HG02973 (cell line): ENCODE results near the gene UBAC1.

Source experiments
- ATAC-seq: cut with Tn5 transposase; IDR thresholded peaks from one replicate; pipeline ENCODE4 v1.9.1; 2021; ENCODE audit warnings: moderate library complexity; ENCODE audit not compliant: unreplicated experiment

UBAC1 gene

GRCh38 chr9:135993765-135994500 lies 32.8 kb upstream of the UBAC1 start:
- ATAC-seq: no peak

GRCh38 chr9:135993409-135993742 lies 32.2 kb upstream of the UBAC1 start:
- ATAC-seq: no peak

DNA sequence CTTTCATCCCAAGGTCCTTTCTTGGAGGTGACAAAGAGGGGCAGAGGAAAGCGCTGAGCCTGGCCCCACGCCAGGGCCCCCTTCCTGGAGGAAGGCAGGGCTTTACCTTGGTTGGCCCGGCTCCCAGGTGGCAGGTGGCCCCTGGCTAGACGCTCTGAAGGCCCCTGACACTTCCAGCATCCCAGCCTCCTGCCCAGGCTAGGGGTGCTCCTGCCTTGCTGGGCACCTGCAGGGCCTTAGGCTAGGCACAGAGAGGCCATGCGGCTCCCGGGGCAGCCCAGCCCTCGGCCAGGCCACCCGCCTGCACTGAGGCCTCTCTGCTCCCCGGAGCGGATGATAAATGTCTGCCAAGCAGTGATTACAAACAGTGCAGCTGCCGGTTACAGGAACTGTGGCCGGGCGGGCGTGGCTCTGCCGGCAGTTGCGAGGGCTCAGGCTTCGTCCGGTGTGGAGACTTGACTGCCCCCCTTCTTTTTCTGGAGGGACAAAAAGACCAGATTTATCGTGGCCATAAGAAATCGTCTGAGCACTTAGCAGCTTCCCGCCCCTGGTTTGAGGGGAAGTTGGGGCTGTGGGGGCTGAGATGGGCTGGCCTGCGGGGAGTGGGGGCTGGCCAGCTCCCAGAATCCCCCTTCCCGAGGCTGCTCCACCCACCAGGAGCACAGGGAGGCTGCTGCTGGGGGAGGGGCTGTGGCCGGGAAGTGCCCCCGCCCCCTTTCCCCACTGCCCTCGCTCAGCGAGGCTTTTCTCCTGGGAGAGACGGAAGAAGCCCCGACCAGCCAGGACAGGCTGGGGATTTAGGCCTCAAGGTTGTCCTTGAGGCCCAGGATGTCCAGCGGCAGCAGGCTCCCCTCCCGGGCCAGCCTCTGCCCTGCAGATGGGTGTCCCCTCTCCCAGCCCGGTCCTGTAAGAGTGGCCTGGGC lies 31.6 kb upstream of the UBAC1 start:
- no peak for ATAC-seq

- no peak for ATAC-seq
Measured at GRCh38 chr9:135991771-135992170, 30.6 kb upstream of the UBAC1 start.

DNA sequence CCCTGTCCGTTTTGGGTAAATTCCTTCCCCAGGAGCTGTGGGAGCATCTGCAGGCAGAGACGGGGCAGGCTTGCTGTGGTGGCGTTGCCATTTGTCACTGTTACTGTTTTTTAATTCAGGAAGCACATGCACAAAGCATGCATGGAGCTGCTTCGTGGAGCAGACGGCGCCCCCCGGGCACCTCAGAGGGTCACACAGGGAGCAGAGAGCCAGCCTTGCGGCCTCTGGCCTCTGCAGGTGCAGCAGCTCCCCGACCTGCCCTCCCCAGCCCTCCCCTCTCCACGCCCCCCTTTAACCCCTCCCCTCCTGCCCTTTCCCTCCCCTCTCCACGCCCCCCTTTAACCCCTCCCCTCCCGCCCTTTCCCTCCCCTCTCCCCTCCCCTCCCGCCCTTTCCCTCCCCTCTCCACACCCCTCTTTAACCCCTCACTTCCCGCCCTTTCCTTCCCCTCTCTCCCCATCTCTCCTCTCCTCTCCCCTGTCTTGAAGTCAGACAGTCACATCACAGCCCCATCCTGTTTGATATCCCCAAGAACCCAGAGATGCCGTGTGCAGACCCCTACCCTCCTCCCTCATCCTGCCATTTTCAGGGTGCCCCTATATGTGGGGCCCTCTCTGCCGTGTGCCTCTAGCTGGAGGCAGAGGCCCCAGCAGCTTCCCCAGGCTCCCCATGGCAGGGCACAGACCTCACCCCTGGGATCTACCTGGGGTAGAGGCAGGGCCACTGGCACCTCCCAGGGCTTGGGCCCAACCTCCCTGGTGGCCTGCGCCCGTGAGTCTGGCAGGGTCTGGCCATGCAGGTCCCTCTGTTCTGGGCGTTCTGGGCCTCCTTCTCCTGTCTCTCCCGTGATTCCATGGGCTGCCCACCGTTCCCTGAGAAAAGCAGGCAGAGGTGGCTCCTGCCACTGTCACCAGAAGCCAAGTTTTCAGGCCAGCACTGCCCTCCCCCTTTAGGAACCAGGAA lies 29.6 kb upstream of the UBAC1 start:
- no peak for ATAC-seq

GRCh38 chr9:135989722-135990467 lies 28.7 kb upstream of the UBAC1 start:
- ATAC-seq: no peak

- ATAC-seq: no peak
Measured at GRCh38 chr9:135989157-135989556, 28.0 kb upstream of the UBAC1 start.

DNA sequence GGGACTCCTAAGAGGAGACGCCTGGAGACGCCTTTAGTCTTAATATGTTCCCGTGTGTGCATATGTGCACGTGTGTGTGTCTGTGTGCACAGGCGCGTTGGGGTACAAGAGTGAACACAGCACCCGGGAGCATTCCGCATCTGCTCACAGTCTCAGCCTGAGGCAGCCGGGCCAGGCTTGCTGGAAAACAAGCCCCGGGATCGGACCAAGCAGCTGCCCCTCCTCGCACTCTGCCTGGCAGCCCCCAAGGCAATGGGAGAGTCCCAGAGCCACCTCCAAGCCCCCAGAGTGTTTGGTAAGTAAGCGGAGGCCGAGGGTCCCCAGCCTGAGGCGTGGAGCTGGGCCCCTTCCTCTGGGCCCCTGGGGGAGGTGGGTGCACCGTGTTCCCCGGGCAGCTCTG lies 27.3 kb upstream of the UBAC1 start:
- ATAC-seq: no peak

DNA sequence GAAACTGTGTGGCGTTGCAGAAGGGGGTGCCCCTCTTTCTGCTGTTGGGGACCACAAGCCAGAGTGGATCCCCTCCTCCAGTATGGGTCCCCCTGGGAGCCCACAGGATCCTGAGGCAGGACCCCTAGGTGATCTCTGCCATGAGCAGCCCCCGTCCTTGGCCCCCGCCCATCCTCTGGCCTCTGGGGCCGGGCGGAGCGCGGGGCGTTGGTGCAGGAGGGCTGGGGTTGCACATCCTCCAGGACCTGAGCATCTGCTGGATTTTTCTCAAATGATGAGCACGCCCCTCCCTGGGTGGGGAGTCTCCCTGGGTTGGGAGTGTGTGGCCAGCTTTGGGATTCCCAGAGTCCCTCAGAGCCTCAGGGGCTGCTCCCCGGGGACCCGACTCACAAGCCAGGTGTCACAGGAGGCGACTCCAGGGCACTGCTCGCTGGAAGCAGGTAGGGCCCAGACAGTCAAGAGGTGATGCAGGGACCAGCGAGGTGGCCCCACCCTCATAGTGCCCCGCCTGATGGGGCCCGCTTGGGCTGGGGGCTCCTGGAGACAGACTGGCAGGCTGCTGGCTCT lies 26.7 kb upstream of the UBAC1 start:
- no peak for ATAC-seq

- no peak for ATAC-seq
Measured at GRCh38 chr9:135986605-135987004, 25.4 kb upstream of the UBAC1 start.

- ATAC-seq: no peak
Measured at GRCh38 chr9:135985889-135986288, 24.7 kb upstream of the UBAC1 start.

- no peak for ATAC-seq
Measured at GRCh38 chr9:135985459-135985774, 24.2 kb upstream of the UBAC1 start.

GRCh38 chr9:135984072-135984710 lies 23.0 kb upstream of the UBAC1 start:
- ATAC-seq: no peak

GRCh38 chr9:135983208-135984071 lies 22.3 kb upstream of the UBAC1 start:
- no peak for ATAC-seq

GRCh38 chr9:135982499-135983207 lies 21.5 kb upstream of the UBAC1 start:
- ATAC-seq: no peak

DNA sequence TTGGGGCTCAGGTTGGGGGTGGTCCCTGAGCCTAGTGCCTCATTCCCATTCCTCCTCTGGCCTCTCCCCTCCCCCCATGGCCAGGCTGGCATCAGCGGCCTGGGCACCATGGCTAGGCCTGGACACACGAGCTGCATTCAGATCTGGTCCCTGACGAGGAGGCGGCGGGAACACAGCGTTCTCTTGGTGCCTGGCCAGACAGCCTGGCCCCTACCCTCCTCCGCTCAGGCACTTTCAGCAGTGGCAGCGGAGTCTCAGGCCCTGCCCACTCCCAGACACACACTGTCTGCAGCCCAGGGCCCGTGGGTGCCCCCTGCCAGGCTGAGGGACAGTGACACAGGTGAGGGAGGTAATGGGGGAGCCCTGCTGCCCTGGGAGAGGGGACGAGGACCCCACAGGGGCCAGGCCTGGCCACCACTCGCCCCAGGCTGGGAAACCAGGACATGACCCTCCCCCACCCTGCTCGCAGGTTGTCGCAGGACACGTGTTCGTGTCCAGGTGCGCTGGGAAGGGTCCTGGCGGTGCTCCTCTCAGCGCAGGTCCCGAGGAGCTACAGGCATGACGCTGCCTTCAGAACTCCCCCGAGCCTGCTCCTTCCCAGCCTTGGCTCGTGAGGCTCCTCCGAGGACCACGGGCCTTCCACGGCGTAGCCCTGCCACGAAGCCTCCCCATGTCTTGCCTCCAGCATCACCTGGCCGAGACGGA lies 19.9 kb upstream of the UBAC1 start:
- ATAC-seq: no peak

GRCh38 chr9:135979547-135980166 lies 18.5 kb upstream of the UBAC1 start:
- no peak for ATAC-seq
